Measurements from ENCODE around the gene ANKRD13C.

GRCh38 chr1:70299472-70299871, 55.0 kb downstream of the ANKRD13C start:
- TF ChIP-seq, protein P1, sequence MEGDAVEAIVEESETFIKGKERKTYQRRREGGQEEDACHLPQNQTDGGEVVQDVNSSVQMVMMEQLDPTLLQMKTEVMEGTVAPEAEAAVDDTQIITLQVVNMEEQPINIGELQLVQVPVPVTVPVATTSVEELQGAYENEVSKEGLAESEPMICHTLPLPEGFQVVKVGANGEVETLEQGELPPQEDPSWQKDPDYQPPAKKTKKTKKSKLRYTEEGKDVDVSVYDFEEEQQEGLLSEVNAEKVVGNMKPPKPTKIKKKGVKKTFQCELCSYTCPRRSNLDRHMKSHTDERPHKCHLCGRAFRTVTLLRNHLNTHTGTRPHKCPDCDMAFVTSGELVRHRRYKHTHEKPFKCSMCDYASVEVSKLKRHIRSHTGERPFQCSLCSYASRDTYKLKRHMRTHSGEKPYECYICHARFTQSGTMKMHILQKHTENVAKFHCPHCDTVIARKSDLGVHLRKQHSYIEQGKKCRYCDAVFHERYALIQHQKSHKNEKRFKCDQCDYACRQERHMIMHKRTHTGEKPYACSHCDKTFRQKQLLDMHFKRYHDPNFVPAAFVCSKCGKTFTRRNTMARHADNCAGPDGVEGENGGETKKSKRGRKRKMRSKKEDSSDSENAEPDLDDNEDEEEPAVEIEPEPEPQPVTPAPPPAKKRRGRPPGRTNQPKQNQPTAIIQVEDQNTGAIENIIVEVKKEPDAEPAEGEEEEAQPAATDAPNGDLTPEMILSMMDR (IDR thresholded peaks at IDR 0.05; ENCODE audit: low read depth, low read length), result no peak
- no peak for TF ChIP-seq EZH2phosphoT487 (IDR thresholded peaks at IDR 0.05; ENCODE audit: low read depth)
